Transverse colon (tissue), 4 donors: ENCODE measurements around the gene MED25. TPM values are rescaled to one million over a fixed set of nuclear protein-coding genes. Genes with fewer than 3 reads are reported as not detected.
A peak's percentile ranks its signal among the peaks of the same experiment; 100 is the strongest.

ENCODE experiments used
- DNase-seq: peaks from one replicate; pipeline ENCODE4 v3.0.0-alpha.2; 2019
- H3K27ac ChIP-seq, 4 donors: fragments of 200-600 bp; sonication (generic); 2 replicates each; pipeline ENCODE4 v1.5.1; 2016 to 2018; ENCODE audit warnings: inconsistent platforms in 4 of 4
- H3K27me3 ChIP-seq: fragments of 200-600 bp; sonication (generic); 2 replicates; pipeline ENCODE4 v1.5.1; 2017; ENCODE audit warnings: inconsistent platforms
- H3K36me3 ChIP-seq, 4 donors: fragments of 200-600 bp; sonication (generic); 2 replicates each; pipeline ENCODE4 v1.5.1; 2017 to 2019; ENCODE audit warnings: inconsistent platforms in 4 of 4
- H3K4me1 ChIP-seq, 4 donors: fragments of 200-600 bp; sonication (generic); 2 replicates each; pipeline ENCODE4 v1.5.1; 2017 to 2020; ENCODE audit warnings: inconsistent platforms in 4 of 4
- H3K4me3 ChIP-seq, 4 donors: fragments of 200-600 bp; sonication (generic); 1 replicate in 1 of 4; 2 replicates in 3 of 4; pipeline versions ENCODE4 v1.5.1 to v1.6.1; 2017 to 2019; ENCODE audit warnings: inconsistent platforms in 4 of 4
- H3K9me3 ChIP-seq, 2 donors: fragments of 200-600 bp; sonication (generic); 2 replicates each; pipeline ENCODE4 v1.5.1; 2017 to 2019; ENCODE audit warnings: inconsistent platforms in 2 of 2
- CTCF ChIP-seq, 5 experiments: fragments of 200-600 bp in 3 of 5; fragments of 450-650 bp in 2 of 5; sonication (generic) in 3 of 5; IDR thresholded peaks; 1 replicate in 2 of 5; 2 replicates in 3 of 5; pipeline ENCODE4 v1.5.1; 2016 to 2017; ENCODE audit warnings: antibody characterized with exemption in 5 of 5, inconsistent platforms in 3 of 5, mild to moderate bottlenecking in 2 of 5, moderate library complexity in 1 of 5
- EP300 ChIP-seq: sonication (generic); formaldehyde crosslinking; IDR thresholded peaks from one replicate; pipeline ENCODE4 v1.6.1; 2017; ENCODE audit warnings: antibody characterized with exemption, low read depth
- POLR2A ChIP-seq: fragments of 450-650 bp; IDR thresholded peaks from one replicate; pipeline ENCODE4 v1.6.1; 2016; ENCODE audit warnings: antibody characterized with exemption, mild to moderate bottlenecking, moderate library complexity
- POLR2AphosphoS5 ChIP-seq, 3 donors: sonication (generic); formaldehyde crosslinking; IDR thresholded peaks; one replicate each; pipeline ENCODE4 v1.6.1; 2016; ENCODE audit warnings: antibody characterized with exemption in 3 of 3
- WGBS, 2 donors: methylation state at CpG; one replicate each; pipeline ENCODE4 v1.1.5; 2018; ENCODE audit warnings: low coverage in 1 of 2; 5-methylcytosine and 5-hydroxymethylcytosine counted together
- in situ Hi-C, 4 donors: fragments of 200-750 bp; cut with MboI; loops; one replicate each; pipeline versions ENCODE4 v1.15.0 to v1.15.1; 2017; ENCODE audit warnings: low sequenced_read_pairs in 3 of 4, low pct_ligation_motif_present in 1 of 4, low pct_unique_long_range_greater_than_20kb in 1 of 4
- intact Hi-C: fragments of 100-400 bp; cut with DNase I; formaldehyde crosslinking; loops from one replicate; pipeline ENCODE4 v1.15.1; 2023; ENCODE audit warnings: low total_unique reads
- total RNA-seq, 4 donors: library from RNA; depleted of rRNA; stranded (reverse); fragments of >200 nt; gene quantifications; one replicate each; pipeline ENCODE4 v1.1.0, GENCODE V29; 2016

The MED25 gene
- total RNA-seq, 4 donors from 2014 or later = 26.9 to 46.6 (median 38.7) TPM

- in situ Hi-C loops = no loop called here
- TF ChIP-seq POLR2A (no peak), CTCF (IDR thresholded peaks at IDR 0.05) (no peak), POLR2AphosphoS5 (IDR thresholded peaks at IDR 0.05) (no peak), EP300 (no peak)
- no peaks in the 10 kb centered on the region for H3K9me3 ChIP-seq
- H3K27ac ChIP-seq = peak overlapping the region; percentile 62 to 84 (median 78)
- peaks cover 4 to 29% (median 14%) of the 10 kb centered on the region in 4 donors for H3K4me1 ChIP-seq
- 83 to 90% methylated on average over 3 to 20 of the region's 20 CpGs for WGBS, 2 donors
- intact Hi-C loops = loop anchor here (5.0 kb wide), 1 partner anchor 41 kb away; the partner anchor contains the start of gene AP2A1
- no peak for DNase-seq
- H3K27me3 ChIP-seq = no peaks in the 10 kb centered on the region
- peaks cover 0 to 6% (median 2%) of the 10 kb centered on the region in 4 donors for H3K36me3 ChIP-seq
- peak overlapping the region in 2 of 4 donors; percentile 51 to 57 for H3K4me3 ChIP-seq
Observed at GRCh38 chr19:49807904-49808675, 10.0 kb upstream of the MED25 start.

- Histone ChIP-seq H3K36me3 (no peaks in the 10 kb centered on the region), H3K4me3 (peak overlapping the region; percentile 38 to 57 (median 46)), H3K27ac (peak overlapping the region; percentile 62 to 84 (median 78)), H3K4me1 (peaks cover 4 to 29% (median 14%) of the 10 kb centered on the region in 4 donors), H3K9me3 (no peaks in the 10 kb centered on the region), H3K27me3 (no peaks in the 10 kb centered on the region)
- no peak for TF ChIP-seq CTCF (IDR thresholded peaks at IDR 0.05)
- TF ChIP-seq POLR2A = peak; percentile 27
- TF ChIP-seq POLR2AphosphoS5 (IDR thresholded peaks at IDR 0.05) = peak in 1 of 3 donors; percentile 25
- no peak for TF ChIP-seq EP300
- peak; percentile 95 for DNase-seq
- in situ Hi-C loops = no loop called here
- 1% methylated on average over 31 of the region's 31 CpGs; no CpG with 5 or more reads in 1 of the 2 donors for WGBS, 2 donors
- intact Hi-C loops = loop anchor here (5.0 kb wide), 1 partner anchor 41 kb away; the partner anchor contains the start of gene AP2A1
Observed at GRCh38 chr19:49808711-49809159, 9.4 kb upstream of the MED25 start.

GRCh38 chr19:49809160-49809940, 8.7 kb upstream of the MED25 start:
- intact Hi-C loops (loop anchor here (5.0 kb wide), 1 partner anchor 42 kb away; the partner anchor contains the start of gene AP2A1), in situ Hi-C loops (no loop called here)
- H3K27ac ChIP-seq = peak overlapping the region; percentile 62 to 84 (median 78)
- H3K9me3 ChIP-seq = no peaks in the 10 kb centered on the region
- peak in 2 of 3 donors; percentile 45 to 46 for TF ChIP-seq POLR2AphosphoS5 (IDR thresholded peaks at IDR 0.05)
- TF ChIP-seq CTCF (IDR thresholded peaks at IDR 0.05) = no peak
- TF ChIP-seq POLR2A = peak; percentile 53
- no peak for TF ChIP-seq EP300
- no peaks in the 10 kb centered on the region for H3K36me3 ChIP-seq
- H3K4me3 ChIP-seq = peak overlapping the region; percentile 38 to 57 (median 46)
- peaks cover 4 to 29% (median 16%) of the 10 kb centered on the region in 4 donors for H3K4me1 ChIP-seq
- 15% methylated on average over 38 of the region's 50 CpGs; no CpG with 5 or more reads in 1 of the 2 donors for WGBS, 2 donors
- H3K27me3 ChIP-seq = no peaks in the 10 kb centered on the region
- peak; percentile 66 for DNase-seq
